ENCODE measurements around the gene KCNQ1.

- TF ChIP-seq, protein P1, sequence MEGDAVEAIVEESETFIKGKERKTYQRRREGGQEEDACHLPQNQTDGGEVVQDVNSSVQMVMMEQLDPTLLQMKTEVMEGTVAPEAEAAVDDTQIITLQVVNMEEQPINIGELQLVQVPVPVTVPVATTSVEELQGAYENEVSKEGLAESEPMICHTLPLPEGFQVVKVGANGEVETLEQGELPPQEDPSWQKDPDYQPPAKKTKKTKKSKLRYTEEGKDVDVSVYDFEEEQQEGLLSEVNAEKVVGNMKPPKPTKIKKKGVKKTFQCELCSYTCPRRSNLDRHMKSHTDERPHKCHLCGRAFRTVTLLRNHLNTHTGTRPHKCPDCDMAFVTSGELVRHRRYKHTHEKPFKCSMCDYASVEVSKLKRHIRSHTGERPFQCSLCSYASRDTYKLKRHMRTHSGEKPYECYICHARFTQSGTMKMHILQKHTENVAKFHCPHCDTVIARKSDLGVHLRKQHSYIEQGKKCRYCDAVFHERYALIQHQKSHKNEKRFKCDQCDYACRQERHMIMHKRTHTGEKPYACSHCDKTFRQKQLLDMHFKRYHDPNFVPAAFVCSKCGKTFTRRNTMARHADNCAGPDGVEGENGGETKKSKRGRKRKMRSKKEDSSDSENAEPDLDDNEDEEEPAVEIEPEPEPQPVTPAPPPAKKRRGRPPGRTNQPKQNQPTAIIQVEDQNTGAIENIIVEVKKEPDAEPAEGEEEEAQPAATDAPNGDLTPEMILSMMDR (conservative IDR thresholded peaks at IDR 0.05; ENCODE audit: low read depth in 2 of 2), result no peak
- no peak for TF ChIP-seq EZH2phosphoT487 (IDR thresholded peaks at IDR 0.05; ENCODE audit: unreplicated experiment)
- no peak for TF ChIP-seq EZH2 (IDR thresholded peaks at IDR 0.05; ENCODE audit: low read depth, unreplicated experiment)
- TF ChIP-seq ETS1 (IDR thresholded peaks at IDR 0.05), result no peak
- no peak for TF ChIP-seq REST (IDR thresholded peaks at IDR 0.05; ENCODE audit: unreplicated experiment)
Measured at GRCh38 chr11:2402106-2402505, 42.7 kb upstream of the KCNQ1 start.

Measured in GM23338 (cell line).